IMR-90 (cell line): Measurements from ENCODE around the gene PHB1.

Experiments
- CEBPB ChIP-seq: IDR thresholded peaks from 2 replicates; pipeline ENCODE4 v1.6.1; 2012; ENCODE audit warnings: low read depth, low read length, improper control_type of control experiment
- CHD1 ChIP-seq: IDR thresholded peaks from 2 replicates; pipeline ENCODE4 v1.6.1; 2012; ENCODE audit warnings: low read depth, low read length, improper control_type of control experiment
- ELK1 ChIP-seq: fragments of 150-350 bp; IDR thresholded peaks from 2 replicates; pipeline ENCODE4 v1.6.1; 2016; ENCODE audit warnings: low read depth, mild to moderate bottlenecking, low read length, moderate library complexity, borderline replicate concordance
- MAFK ChIP-seq: IDR thresholded peaks from 2 replicates; pipeline ENCODE4 v1.6.1; 2012; ENCODE audit warnings: low read depth, low read length, improper control_type of control experiment
- MAZ ChIP-seq: IDR thresholded peaks from 2 replicates; pipeline ENCODE4 v1.6.1; 2012; ENCODE audit warnings: low read depth, mild to moderate bottlenecking, low read length, improper control_type of control experiment, moderate library complexity, borderline replicate concordance
- MXI1 ChIP-seq: IDR thresholded peaks from 2 replicates; pipeline ENCODE4 v1.6.1; 2012; ENCODE audit warnings: low read depth, mild to moderate bottlenecking, low read length, moderate library complexity, borderline replicate concordance
- POLR2A ChIP-seq: IDR thresholded peaks from 2 replicates; pipeline ENCODE4 v1.6.1; 2012; ENCODE audit warnings: mild to moderate bottlenecking, low read depth, low read length
- RAD21 ChIP-seq: IDR thresholded peaks from 2 replicates; pipeline ENCODE4 v1.6.1; 2012; ENCODE audit warnings: low read length, improper control_type of control experiment
- SMC3 ChIP-seq: fragments of 150-350 bp; IDR thresholded peaks from 2 replicates; pipeline ENCODE4 v1.6.1; 2016; ENCODE audit warnings: low read depth, mild to moderate bottlenecking, antibody characterized with exemption, low read length, moderate library complexity
- USF2 ChIP-seq: fragments of 150-350 bp; IDR thresholded peaks from 2 replicates; pipeline ENCODE4 v1.6.1; 2017; ENCODE audit warnings: mild to moderate bottlenecking, antibody characterized with exemption, low read length, low read depth
- TF ChIP-seq, protein P1 (sequence below): conservative IDR thresholded peaks from 2 replicates; pipeline ENCODE4 v1.5.1; 2012; ENCODE audit warnings: mild to moderate bottlenecking, low read depth, low read length, improper control_type of control experiment

- TF ChIP-seq, protein P1, sequence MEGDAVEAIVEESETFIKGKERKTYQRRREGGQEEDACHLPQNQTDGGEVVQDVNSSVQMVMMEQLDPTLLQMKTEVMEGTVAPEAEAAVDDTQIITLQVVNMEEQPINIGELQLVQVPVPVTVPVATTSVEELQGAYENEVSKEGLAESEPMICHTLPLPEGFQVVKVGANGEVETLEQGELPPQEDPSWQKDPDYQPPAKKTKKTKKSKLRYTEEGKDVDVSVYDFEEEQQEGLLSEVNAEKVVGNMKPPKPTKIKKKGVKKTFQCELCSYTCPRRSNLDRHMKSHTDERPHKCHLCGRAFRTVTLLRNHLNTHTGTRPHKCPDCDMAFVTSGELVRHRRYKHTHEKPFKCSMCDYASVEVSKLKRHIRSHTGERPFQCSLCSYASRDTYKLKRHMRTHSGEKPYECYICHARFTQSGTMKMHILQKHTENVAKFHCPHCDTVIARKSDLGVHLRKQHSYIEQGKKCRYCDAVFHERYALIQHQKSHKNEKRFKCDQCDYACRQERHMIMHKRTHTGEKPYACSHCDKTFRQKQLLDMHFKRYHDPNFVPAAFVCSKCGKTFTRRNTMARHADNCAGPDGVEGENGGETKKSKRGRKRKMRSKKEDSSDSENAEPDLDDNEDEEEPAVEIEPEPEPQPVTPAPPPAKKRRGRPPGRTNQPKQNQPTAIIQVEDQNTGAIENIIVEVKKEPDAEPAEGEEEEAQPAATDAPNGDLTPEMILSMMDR = no peak
- TF ChIP-seq MAZ = peak; percentile 59; the same call in 1 of the 2 replicates
- no peak for TF ChIP-seq USF2
- TF ChIP-seq POLR2A = no peak
- no peak for TF ChIP-seq SMC3
- TF ChIP-seq MXI1 = no peak
- TF ChIP-seq MAFK = no peak
- TF ChIP-seq CEBPB = peak; percentile 34; the same call in 1 of the 2 replicates
- no peak for TF ChIP-seq CHD1
- no peak for TF ChIP-seq ELK1
- no peak for TF ChIP-seq RAD21
These were observed 41.7 kb upstream of the PHB1 start for GRCh38 chr17:49456183-49456965.
